COLO668 (cell line): ENCODE measurements around the gene MTMR2.
A peak's percentile ranks its signal among the peaks of the same experiment; 100 is the strongest.

ENCODE experiments used
- DNase-seq: peaks from one replicate; lab custom pipeline; 2025; ENCODE audit not compliant: unreplicated experiment; lab: John Stamatoyannopoulos, UW

The MTMR2 gene

GRCh38 chr11:95918720-95919119, 5.2 kb downstream of the MTMR2 start:
- no peak for DNase-seq

GRCh38 chr11:95918056-95918455, 5.9 kb downstream of the MTMR2 start:
- no peak for DNase-seq

- DNase-seq, result peak; percentile 15
Measured at GRCh38 chr11:95917193-95918036, 6.5 kb downstream of the MTMR2 start.

GRCh38 chr11:95916049-95916448, 7.9 kb downstream of the MTMR2 start:
- no peak for DNase-seq

GRCh38 chr11:95915051-95915450, 8.9 kb downstream of the MTMR2 start:
- DNase-seq, result no peak

GRCh38 chr11:95913830-95914615, 9.9 kb downstream of the MTMR2 start:
- DNase-seq, result no peak

- no peak for DNase-seq
Measured at GRCh38 chr11:95912902-95913560, 10.9 kb downstream of the MTMR2 start.

- DNase-seq, result no peak
Measured at GRCh38 chr11:95911369-95911759, 12.5 kb downstream of the MTMR2 start.

- no peak for DNase-seq
Measured at GRCh38 chr11:95910638-95911368, 13.1 kb downstream of the MTMR2 start.

GRCh38 chr11:95908826-95909225, 15.1 kb downstream of the MTMR2 start:
- DNase-seq, result no peak

GRCh38 chr11:95907476-95907875, 16.4 kb downstream of the MTMR2 start:
- DNase-seq, result no peak

GRCh38 chr11:95904009-95904650, 19.8 kb downstream of the MTMR2 start:
- no peak for DNase-seq

GRCh38 chr11:95898782-95899181, 25.1 kb downstream of the MTMR2 start:
- no peak for DNase-seq

GRCh38 chr11:95897731-95898130, 26.2 kb downstream of the MTMR2 start:
- DNase-seq, result no peak

- no peak for DNase-seq
Measured at GRCh38 chr11:95895815-95896214, 28.1 kb downstream of the MTMR2 start.

GRCh38 chr11:95892892-95893570, 30.9 kb downstream of the MTMR2 start:
- no peak for DNase-seq

- DNase-seq, result no peak
Measured at GRCh38 chr11:95892492-95892891, 31.4 kb downstream of the MTMR2 start.

- DNase-seq, result no peak
Measured at GRCh38 chr11:95891423-95892170, 32.3 kb downstream of the MTMR2 start.

- no peak for DNase-seq
Measured at GRCh38 chr11:95888852-95889251, 35.1 kb downstream of the MTMR2 start.
